ENCODE measurements around the gene INAVA.

DNA sequence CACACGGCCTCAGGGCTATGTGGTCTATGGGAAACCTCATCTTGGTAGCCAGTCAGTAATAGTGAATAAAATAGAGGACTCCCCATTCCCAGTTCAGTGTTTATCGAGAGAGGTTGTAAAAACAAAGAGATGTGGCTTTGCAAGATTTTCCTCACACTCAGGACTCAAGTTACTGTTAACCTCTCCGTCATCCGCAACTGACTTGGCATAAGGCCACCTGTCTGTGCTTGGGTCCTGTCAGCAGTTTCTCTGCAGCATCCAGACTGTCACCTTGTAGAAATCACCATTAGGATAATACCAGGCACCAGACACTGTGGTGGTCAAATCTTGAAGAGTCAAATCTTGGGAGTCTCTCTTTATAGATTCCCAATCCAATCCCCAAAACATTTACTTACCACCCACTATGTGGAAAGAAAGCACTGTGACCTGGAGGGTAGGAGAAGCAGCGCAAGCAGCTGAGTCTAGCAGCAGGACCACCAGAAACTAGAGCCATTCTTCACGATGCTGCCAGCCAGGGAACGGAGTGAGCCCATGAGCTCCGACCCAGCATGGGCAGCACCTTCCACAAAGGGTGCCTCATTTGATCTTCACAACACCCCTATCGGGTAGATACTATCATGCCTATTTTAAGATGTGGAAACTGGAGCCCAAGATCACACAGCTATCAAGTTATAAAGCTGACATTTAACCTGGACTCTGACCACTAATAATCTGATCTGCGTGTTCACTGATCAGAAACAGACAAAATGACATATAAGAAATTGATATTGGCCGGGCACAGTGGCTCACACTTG lies 27.5 kb upstream of the INAVA start:
- no peak for TF ChIP-seq RAD21 (IDR thresholded peaks at IDR 0.05; ENCODE audit: low read depth)
- TF ChIP-seq, protein P1, sequence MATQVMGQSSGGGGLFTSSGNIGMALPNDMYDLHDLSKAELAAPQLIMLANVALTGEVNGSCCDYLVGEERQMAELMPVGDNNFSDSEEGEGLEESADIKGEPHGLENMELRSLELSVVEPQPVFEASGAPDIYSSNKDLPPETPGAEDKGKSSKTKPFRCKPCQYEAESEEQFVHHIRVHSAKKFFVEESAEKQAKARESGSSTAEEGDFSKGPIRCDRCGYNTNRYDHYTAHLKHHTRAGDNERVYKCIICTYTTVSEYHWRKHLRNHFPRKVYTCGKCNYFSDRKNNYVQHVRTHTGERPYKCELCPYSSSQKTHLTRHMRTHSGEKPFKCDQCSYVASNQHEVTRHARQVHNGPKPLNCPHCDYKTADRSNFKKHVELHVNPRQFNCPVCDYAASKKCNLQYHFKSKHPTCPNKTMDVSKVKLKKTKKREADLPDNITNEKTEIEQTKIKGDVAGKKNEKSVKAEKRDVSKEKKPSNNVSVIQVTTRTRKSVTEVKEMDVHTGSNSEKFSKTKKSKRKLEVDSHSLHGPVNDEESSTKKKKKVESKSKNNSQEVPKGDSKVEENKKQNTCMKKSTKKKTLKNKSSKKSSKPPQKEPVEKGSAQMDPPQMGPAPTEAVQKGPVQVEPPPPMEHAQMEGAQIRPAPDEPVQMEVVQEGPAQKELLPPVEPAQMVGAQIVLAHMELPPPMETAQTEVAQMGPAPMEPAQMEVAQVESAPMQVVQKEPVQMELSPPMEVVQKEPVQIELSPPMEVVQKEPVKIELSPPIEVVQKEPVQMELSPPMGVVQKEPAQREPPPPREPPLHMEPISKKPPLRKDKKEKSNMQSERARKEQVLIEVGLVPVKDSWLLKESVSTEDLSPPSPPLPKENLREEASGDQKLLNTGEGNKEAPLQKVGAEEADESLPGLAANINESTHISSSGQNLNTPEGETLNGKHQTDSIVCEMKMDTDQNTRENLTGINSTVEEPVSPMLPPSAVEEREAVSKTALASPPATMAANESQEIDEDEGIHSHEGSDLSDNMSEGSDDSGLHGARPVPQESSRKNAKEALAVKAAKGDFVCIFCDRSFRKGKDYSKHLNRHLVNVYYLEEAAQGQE (IDR thresholded peaks at IDR 0.05; ENCODE audit: low read depth), result no peak
- no peak for TF ChIP-seq CEBPB (IDR thresholded peaks at IDR 0.05)
- TF ChIP-seq, protein P2, sequence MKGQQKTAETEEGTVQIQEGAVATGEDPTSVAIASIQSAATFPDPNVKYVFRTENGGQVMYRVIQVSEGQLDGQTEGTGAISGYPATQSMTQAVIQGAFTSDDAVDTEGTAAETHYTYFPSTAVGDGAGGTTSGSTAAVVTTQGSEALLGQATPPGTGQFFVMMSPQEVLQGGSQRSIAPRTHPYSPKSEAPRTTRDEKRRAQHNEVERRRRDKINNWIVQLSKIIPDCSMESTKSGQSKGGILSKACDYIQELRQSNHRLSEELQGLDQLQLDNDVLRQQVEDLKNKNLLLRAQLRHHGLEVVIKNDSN (IDR thresholded peaks at IDR 0.05), result no peak
- no peak for TF ChIP-seq EGR1 (IDR thresholded peaks at IDR 0.05)
- TF ChIP-seq YY1 (IDR thresholded peaks at IDR 0.05; ENCODE audit: low read depth), result no peak
- no peak for TF ChIP-seq TCF12 (IDR thresholded peaks at IDR 0.05; ENCODE audit: low read depth)
- no peak for TF ChIP-seq TAF1 (IDR thresholded peaks at IDR 0.05; ENCODE audit: low read depth)
- TF ChIP-seq CREB1 (IDR thresholded peaks at IDR 0.05; ENCODE audit: low read depth), result no peak
- TF ChIP-seq, protein P3, sequence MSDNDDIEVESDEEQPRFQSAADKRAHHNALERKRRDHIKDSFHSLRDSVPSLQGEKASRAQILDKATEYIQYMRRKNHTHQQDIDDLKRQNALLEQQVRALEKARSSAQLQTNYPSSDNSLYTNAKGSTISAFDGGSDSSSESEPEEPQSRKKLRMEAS (IDR thresholded peaks at IDR 0.05), result no peak
- no peak for TF ChIP-seq EP300 (IDR thresholded peaks at IDR 0.05; ENCODE audit: borderline replicate concordance)
- no peak for TF ChIP-seq NFIC (IDR thresholded peaks at IDR 0.05)
- no peak for TF ChIP-seq TEAD4 (IDR thresholded peaks at IDR 0.05)
- no peak for TF ChIP-seq ZBTB7A (IDR thresholded peaks at IDR 0.05; ENCODE audit: low read depth)
